Measurements from ENCODE around the gene SUPT6H. TPM values are rescaled to one million over a fixed set of nuclear protein-coding genes. Genes with fewer than 3 reads are reported as not detected.
"Not testable (repeated sequence)": the region's sequence is repeated elsewhere in the genome, so short reads cannot be mapped to it uniquely, and the experiment has no call there.

The SUPT6H gene
- polyA plus RNA-seq, 1 donor from 2014 or later, result 19.0 TPM

- peaks cover 45% of the 10 kb centered on the region for H3K79me2 ChIP-seq (replicated peaks; ENCODE audit: insufficient read depth, low read length)
- H3K9ac ChIP-seq (ENCODE audit: low read length); H3K9me3 ChIP-seq (ENCODE audit: low read length); H3K27me3 ChIP-seq (ENCODE audit: insufficient read depth, low read depth, low read length); H3K27ac ChIP-seq (ENCODE audit: low read length); H3K4me2 ChIP-seq (ENCODE audit: low read length); H3F3A ChIP-seq (ENCODE audit: insufficient read depth, low read length, poor library complexity, severe bottlenecking); H4K20me1 ChIP-seq (ENCODE audit: insufficient read depth); H3K4me3 ChIP-seq (ENCODE audit: low read length); H3K9me2 ChIP-seq (ENCODE audit: insufficient read depth, low read length); H2AFZ ChIP-seq (ENCODE audit: low read depth, low read length); H3K36me3 ChIP-seq (ENCODE audit: insufficient read depth, low read length): not testable (repeated sequence)
Measured at GRCh38 chr17:28658766-28659496, 3.1 kb upstream of the SUPT6H start.

GRCh38 chr17:28659497-28659881 is 2.5 kb upstream of the SUPT6H start:
- H3K36me3 ChIP-seq (ENCODE audit: insufficient read depth, low read length); H4K20me1 ChIP-seq (ENCODE audit: insufficient read depth); H3K9ac ChIP-seq (ENCODE audit: low read length); H2AFZ ChIP-seq (ENCODE audit: low read depth, low read length); H3K4me2 ChIP-seq (ENCODE audit: low read length); H3K4me3 ChIP-seq (ENCODE audit: low read length); H3K9me2 ChIP-seq (ENCODE audit: insufficient read depth, low read length); H3K27me3 ChIP-seq (ENCODE audit: insufficient read depth, low read depth, low read length); H3F3A ChIP-seq (ENCODE audit: insufficient read depth, low read length, poor library complexity, severe bottlenecking); H3K9me3 ChIP-seq (ENCODE audit: low read length); H3K27ac ChIP-seq (ENCODE audit: low read length): not testable (repeated sequence)
- peaks cover 50% of the 10 kb centered on the region for H3K79me2 ChIP-seq (replicated peaks; ENCODE audit: insufficient read depth, low read length)

DNA sequence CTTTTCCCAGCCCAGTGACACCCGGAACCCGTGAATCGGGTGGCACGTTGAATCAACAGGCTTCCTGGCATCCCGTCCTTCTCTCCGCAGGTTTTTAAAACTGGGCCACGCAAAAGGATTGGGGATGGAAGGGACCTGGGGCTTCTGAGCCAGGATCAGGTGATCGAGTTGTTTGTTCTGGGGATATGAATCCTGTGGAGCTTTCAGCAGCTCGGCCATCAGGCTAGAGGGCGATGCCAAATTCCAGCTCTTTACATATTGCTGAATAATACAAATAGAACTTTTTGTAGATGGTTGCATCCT is 473 bp downstream of the SUPT6H start:
- no peaks in the 10 kb centered on the region for H3F3A ChIP-seq (ENCODE audit: insufficient read depth, low read length, poor library complexity, severe bottlenecking)
- peaks cover 4% of the 10 kb centered on the region for H3K36me3 ChIP-seq (ENCODE audit: insufficient read depth, low read length)
- peak overlapping the region; percentile 92 for H3K4me3 ChIP-seq (ENCODE audit: low read length)
- peak overlapping the region; percentile 90 for H2AFZ ChIP-seq (ENCODE audit: low read depth, low read length)
- no peaks in the 10 kb centered on the region for H3K9me2 ChIP-seq (ENCODE audit: insufficient read depth, low read length)
- no peaks in the 10 kb centered on the region for H3K9me3 ChIP-seq (ENCODE audit: low read length)
- H3K27me3 ChIP-seq (ENCODE audit: insufficient read depth, low read depth, low read length), result no peaks in the 10 kb centered on the region
- TF ChIP-seq EZH2 (IDR thresholded peaks at IDR 0.05; ENCODE audit: borderline replicate concordance, insufficient read depth, low read length, poor library complexity, severe bottlenecking) (no peak), EP300 (conservative IDR thresholded peaks at IDR 0.05; ENCODE audit: poor library complexity, severe bottlenecking) (no peak), MXI1 (conservative IDR thresholded peaks at IDR 0.05; ENCODE audit: poor library complexity, severe bottlenecking) (no peak), CTCF (IDR thresholded peaks at IDR 0.05; ENCODE audit: poor library complexity, severe bottlenecking) (no peak), SMC3 (conservative IDR thresholded peaks at IDR 0.05; ENCODE audit: poor library complexity) (no peak), TAF1 (IDR thresholded peaks at IDR 0.05; ENCODE audit: low read depth) (no peak), POLR2AphosphoS5 (IDR thresholded peaks at IDR 0.05) (no peak)
- peak overlapping the region; percentile 95 for H3K9ac ChIP-seq (ENCODE audit: low read length)
- peak overlapping the region; percentile 98 for H3K27ac ChIP-seq (ENCODE audit: low read length)
- peaks cover 4% of the 10 kb centered on the region for H4K20me1 ChIP-seq (ENCODE audit: insufficient read depth)
- H3K79me2 ChIP-seq (replicated peaks; ENCODE audit: insufficient read depth, low read length), result peaks cover 65% of the 10 kb centered on the region
- peak overlapping the region; percentile 90 for H3K4me2 ChIP-seq (ENCODE audit: low read length)

DNA sequence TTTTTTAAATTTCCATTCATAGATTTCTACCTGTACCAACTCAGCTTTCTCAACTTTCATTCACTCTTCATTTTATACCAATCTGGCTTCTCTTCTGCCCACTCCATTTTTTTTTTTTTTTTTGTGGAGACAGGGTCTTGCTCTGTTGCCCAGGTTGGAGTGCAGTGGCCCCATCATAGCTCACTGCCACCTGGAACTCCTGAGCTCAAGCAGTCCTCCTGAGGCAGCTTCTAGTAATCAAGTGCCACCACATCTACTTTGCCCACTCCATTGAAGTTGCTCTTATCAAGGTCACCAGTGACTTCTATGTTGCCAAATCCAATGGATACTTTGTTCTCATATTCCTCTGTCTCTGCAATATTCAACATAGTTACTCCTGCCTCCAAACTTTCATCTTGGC is 1.7 kb downstream of the SUPT6H start:
- peak overlapping the region; percentile 92 for H3K4me3 ChIP-seq (ENCODE audit: low read length)
- H2AFZ ChIP-seq (ENCODE audit: low read depth, low read length), result no peak overlapping the region
- H3K9ac ChIP-seq (ENCODE audit: low read length), result no peak overlapping the region
- no peaks in the 10 kb centered on the region for H3F3A ChIP-seq (ENCODE audit: insufficient read depth, low read length, poor library complexity, severe bottlenecking)
- no peak for TF ChIP-seq TAF1 (IDR thresholded peaks at IDR 0.05; ENCODE audit: low read depth)
- no peak for TF ChIP-seq POLR2AphosphoS5 (IDR thresholded peaks at IDR 0.05)
- TF ChIP-seq RAD21 (conservative IDR thresholded peaks at IDR 0.05), result no peak
- TF ChIP-seq, protein P1, sequence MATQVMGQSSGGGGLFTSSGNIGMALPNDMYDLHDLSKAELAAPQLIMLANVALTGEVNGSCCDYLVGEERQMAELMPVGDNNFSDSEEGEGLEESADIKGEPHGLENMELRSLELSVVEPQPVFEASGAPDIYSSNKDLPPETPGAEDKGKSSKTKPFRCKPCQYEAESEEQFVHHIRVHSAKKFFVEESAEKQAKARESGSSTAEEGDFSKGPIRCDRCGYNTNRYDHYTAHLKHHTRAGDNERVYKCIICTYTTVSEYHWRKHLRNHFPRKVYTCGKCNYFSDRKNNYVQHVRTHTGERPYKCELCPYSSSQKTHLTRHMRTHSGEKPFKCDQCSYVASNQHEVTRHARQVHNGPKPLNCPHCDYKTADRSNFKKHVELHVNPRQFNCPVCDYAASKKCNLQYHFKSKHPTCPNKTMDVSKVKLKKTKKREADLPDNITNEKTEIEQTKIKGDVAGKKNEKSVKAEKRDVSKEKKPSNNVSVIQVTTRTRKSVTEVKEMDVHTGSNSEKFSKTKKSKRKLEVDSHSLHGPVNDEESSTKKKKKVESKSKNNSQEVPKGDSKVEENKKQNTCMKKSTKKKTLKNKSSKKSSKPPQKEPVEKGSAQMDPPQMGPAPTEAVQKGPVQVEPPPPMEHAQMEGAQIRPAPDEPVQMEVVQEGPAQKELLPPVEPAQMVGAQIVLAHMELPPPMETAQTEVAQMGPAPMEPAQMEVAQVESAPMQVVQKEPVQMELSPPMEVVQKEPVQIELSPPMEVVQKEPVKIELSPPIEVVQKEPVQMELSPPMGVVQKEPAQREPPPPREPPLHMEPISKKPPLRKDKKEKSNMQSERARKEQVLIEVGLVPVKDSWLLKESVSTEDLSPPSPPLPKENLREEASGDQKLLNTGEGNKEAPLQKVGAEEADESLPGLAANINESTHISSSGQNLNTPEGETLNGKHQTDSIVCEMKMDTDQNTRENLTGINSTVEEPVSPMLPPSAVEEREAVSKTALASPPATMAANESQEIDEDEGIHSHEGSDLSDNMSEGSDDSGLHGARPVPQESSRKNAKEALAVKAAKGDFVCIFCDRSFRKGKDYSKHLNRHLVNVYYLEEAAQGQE (IDR thresholded peaks at IDR 0.05; ENCODE audit: borderline replicate concordance), result no peak
- TF ChIP-seq MXI1 (conservative IDR thresholded peaks at IDR 0.05; ENCODE audit: poor library complexity, severe bottlenecking), result no peak
- TF ChIP-seq EP300 (conservative IDR thresholded peaks at IDR 0.05; ENCODE audit: poor library complexity, severe bottlenecking), result no peak
- TF ChIP-seq CTCF (IDR thresholded peaks at IDR 0.05; ENCODE audit: poor library complexity, severe bottlenecking), result no peak
- TF ChIP-seq EZH2 (IDR thresholded peaks at IDR 0.05; ENCODE audit: borderline replicate concordance, insufficient read depth, low read length, poor library complexity, severe bottlenecking), result no peak
- TF ChIP-seq SMC3 (conservative IDR thresholded peaks at IDR 0.05; ENCODE audit: poor library complexity), result no peak
- H3K9me3 ChIP-seq (ENCODE audit: low read length), result no peaks in the 10 kb centered on the region
- H3K27ac ChIP-seq (ENCODE audit: low read length), result no peak overlapping the region
- H3K36me3 ChIP-seq (ENCODE audit: insufficient read depth, low read length), result peaks cover 4% of the 10 kb centered on the region
- peak overlapping the region; percentile 90 for H3K4me2 ChIP-seq (ENCODE audit: low read length)
- peaks cover 4% of the 10 kb centered on the region for H4K20me1 ChIP-seq (ENCODE audit: insufficient read depth)
- H3K79me2 ChIP-seq (replicated peaks; ENCODE audit: insufficient read depth, low read length), result peaks cover 71% of the 10 kb centered on the region
- no peaks in the 10 kb centered on the region for H3K9me2 ChIP-seq (ENCODE audit: insufficient read depth, low read length)
- H3K27me3 ChIP-seq (ENCODE audit: insufficient read depth, low read depth, low read length), result no peaks in the 10 kb centered on the region
